Cerebellar cortex (tissue), 1 donor: Measurements from ENCODE around the gene SLC16A12.

Source experiments
- DNase-seq: peaks from one replicate; pipeline ENCODE4 v3.0.0-alpha.2; 2015; ENCODE audit warnings: low spot score

SLC16A12 gene, protein sequence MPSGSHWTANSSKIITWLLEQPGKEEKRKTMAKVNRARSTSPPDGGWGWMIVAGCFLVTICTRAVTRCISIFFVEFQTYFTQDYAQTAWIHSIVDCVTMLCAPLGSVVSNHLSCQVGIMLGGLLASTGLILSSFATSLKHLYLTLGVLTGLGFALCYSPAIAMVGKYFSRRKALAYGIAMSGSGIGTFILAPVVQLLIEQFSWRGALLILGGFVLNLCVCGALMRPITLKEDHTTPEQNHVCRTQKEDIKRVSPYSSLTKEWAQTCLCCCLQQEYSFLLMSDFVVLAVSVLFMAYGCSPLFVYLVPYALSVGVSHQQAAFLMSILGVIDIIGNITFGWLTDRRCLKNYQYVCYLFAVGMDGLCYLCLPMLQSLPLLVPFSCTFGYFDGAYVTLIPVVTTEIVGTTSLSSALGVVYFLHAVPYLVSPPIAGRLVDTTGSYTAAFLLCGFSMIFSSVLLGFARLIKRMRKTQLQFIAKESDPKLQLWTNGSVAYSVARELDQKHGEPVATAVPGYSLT

DNA sequence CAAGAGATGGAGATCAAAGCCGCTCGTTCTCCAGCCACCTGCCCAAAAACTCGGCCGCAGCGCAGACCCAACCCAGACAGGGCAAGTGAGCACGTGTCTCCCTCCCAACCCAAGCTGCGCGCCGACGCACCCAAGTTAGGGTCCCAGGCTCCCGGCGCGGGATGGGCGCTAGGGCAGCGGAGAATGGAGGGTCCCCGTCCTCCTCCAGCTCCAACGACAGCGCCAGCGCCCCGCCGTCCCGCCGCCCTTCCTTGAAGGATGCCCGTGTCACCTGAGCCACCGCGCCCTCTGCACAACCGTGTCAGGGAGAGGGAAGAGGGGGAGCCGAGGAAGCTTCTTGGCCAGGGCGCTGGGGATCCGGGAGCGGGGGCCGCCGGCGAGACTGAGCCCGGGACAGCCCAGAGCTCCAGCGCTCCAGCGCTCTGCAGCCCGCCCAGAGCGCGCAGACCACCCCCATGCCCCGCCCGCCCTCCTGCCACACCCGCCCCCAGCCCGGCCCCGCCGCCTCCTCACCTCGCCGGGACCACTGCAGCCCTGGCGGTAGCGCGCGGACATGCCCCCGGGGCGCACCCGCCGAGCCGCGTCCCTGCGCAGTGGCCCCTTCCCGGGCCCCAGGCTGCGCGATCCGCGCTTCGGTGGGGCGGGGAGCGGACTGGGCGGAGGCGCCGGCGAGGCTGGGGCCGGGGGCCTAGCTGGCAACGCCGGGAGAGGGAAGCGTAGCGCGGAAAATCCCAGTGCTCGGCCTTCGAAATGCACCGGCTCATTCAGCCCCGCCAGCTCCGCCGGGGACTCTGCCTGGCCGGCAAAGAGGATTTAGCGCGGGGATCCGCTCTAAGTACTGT, at the start of gene SLC16A12:
TSS of gene SLC16A12 (minus strand) at position 424 of the 842 bp plus-strand sequence. CDS start 73,016 bp downstream, outside the sequence.
- peak; percentile 6 for DNase-seq

GRCh38 chr10:89582022-89582421, 46.6 kb upstream of the SLC16A12 start:
- no peak for DNase-seq

DNA sequence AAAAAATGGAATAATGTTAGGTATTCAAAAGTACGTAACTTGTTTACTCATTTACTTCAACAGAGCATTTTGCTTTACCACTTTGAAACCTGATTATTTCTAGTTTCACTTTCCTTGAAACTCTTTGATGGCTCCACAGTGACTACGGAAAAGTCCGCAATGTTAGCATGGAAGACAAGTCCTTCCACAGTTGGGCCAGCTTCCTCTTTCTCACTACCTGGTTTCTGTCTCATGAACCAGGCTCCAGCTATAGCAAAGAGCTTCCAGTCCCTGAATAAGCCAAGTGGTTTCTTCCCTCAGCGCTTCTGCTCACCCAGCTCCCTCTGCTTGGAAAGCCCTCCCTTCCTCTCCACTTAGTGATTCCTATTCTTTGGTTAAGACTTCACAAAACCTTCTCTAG, 44.8 kb upstream of the SLC16A12 start:
- DNase-seq, result no peak

DNA sequence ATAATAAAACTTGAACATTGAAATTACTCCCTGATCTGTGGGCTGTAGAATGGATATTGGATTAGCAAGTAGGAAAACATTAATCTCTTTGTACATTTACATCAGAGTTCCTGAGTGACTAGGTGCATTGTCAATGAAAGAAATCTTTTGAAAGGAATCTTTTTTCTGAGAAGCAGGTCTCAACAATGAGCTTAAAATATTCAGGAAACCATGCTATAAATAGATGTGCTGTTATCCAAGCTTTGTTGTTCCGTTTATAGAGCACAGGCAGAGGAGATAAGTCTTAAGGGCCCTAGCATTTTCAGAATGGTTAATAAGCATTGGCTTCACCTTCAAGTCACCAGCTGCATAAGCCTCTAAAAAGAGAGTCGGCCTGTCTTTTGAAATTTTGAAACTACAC, 41.3 kb upstream of the SLC16A12 start:
- no peak for DNase-seq

- no peak for DNase-seq
Measured at GRCh38 chr10:89576022-89576421, 40.6 kb upstream of the SLC16A12 start.

GRCh38 chr10:89575031-89575430, 39.6 kb upstream of the SLC16A12 start:
- DNase-seq, result no peak

- no peak for DNase-seq
Measured at GRCh38 chr10:89574368-89574767, 39.0 kb upstream of the SLC16A12 start.

GRCh38 chr10:89567576-89568245, 32.3 kb upstream of the SLC16A12 start:
- no peak for DNase-seq

GRCh38 chr10:89566992-89567391, 31.6 kb upstream of the SLC16A12 start:
- DNase-seq, result no peak

DNA sequence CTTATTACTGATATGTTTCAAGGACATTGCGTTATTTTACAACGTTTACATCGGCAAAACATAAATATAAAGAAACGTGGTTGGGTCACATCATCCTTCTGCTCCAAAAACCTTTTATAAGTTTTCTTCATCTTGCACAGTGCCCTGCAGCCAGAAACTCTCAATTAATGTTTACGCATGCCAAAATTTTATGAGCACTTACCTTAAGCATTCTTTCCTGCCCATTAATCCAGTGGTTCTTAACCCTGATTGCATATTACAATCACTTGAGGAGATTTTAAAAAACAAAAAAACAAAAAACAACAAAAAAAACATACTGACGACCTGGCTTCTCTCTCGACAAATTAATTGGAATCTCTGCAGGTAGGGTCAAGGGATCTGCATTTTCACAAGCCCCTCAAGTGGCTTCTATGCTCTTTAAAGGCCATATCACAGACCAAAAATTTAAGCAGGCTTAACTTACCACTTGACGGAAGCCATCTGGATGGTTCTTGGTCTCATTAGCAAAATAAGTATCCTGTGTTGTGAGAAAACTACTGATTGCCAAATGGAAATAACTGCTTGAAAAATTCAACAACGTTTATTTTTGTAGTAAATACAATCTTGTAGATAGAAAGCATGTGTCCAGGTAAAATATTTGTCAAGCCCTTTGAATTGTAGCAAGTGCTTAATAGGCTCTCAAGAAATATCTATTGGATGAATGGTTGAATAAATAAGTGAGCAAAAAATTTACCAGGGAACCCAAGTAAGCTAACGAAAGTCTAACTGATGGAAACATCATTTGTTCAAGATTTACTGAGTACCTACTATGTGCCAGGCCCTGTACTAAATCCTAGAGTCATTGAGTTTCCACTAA, 30.9 kb upstream of the SLC16A12 start:
- no peak for DNase-seq

- DNase-seq, result no peak
Measured at GRCh38 chr10:89565180-89565579, 29.8 kb upstream of the SLC16A12 start.

DNA sequence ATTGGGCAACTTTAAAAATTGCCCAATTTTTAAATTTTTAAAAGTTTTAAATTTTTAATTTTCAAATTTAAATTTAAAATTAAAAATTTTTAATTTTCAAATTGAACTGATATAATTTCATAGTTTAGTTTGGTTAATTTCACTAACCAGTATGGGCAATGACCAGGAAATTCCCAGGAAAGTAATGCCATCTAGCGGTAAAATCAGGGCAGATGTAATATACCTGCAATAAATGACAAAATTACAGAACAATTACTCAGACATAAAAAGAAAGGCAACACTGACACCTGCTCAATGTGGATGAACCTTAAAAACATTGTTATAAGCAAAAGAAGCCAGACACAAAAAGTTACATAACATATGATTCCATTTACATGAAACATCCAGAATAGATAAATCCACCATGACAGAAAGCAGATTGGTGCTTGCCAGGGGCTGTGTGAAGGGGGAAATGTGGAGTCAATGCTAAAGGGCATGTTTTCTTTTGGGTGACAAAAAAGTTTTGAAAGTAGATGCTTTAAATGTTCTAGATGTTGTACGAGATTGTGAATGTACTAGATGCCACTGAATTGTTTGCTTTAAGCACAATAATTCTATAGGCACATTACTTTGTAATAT, 28.6 kb upstream of the SLC16A12 start:
- peak; percentile 68 for DNase-seq

GRCh38 chr10:89563311-89563710, 27.9 kb upstream of the SLC16A12 start:
- DNase-seq, result no peak

GRCh38 chr10:89556600-89556999, 21.2 kb upstream of the SLC16A12 start:
- no peak for DNase-seq

DNA sequence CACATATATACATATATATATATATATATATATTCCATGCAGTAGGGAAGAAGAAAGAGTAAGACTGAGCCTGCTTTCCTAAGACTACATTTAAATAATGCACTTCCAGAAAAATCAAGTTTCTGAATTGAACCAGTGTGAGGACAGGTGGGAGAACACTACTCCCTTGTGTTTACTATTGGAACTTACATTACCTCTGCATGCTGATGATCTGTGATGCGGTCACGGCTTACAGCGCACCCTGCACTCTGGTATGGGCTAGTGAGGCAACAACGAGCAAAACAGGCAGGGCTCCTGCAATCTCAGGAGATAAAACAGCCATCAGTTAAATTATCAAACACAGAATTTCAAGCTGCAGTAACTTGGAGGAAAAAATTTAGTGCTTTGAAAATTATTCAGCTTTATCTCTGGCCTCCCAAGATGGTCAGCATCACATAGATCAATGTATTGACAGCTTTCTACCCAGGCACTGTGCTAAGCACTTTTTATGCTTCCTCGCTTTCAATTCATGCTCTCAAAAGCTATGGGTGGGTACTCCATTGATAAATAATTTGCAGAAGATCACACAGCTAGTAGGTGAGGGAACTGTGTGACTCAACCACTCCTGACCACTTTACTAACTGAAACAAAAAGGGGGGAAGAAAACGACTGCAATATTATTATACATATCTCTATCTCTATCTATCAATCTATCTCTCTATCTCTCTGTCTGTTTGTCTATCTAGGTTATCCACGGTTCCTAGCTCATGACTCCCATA, 20.5 kb upstream of the SLC16A12 start:
- no peak for DNase-seq

DNA sequence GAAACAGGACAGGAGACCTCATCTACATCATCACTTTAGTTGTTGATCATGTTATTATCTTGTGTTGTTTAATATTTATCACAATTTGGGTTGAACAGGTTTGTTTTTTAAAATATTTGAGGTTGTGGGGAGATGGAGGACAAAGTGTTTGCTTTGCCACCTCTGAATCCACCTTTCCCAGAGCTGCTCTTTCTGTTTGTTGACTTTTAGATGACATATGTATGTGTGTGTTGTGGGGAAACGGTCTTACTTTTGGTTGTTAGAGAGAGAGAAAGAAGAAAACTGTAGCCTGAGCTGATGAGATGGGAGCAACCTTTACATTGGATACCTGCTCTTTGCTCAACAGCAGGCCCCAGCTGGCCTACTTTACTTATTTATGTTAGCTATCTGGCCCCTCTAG, 19.0 kb upstream of the SLC16A12 start:
- no peak for DNase-seq

GRCh38 chr10:89553064-89553734, 17.8 kb upstream of the SLC16A12 start:
- no peak for DNase-seq

GRCh38 chr10:89552213-89552612, 16.8 kb upstream of the SLC16A12 start:
- no peak for DNase-seq

DNA sequence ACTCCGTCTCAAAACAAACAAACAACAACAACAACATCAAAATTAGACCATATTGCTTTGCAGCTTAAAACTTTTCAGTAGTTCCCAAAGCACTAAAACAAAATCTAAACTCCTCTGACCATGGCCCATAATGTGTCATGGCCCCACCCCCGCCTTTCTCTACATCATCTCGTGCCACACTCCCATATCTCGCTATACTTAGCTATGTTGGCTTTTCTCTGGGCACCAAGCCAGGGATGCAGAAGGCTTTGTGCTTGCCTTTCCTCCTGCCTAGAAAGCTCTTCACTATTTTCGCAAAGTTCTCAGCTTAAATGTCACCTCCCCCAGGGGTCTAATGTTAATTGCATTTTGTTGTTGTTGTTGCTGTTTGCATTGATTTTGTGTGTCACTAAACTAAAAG, 15.1 kb upstream of the SLC16A12 start:
- no peak for DNase-seq

- DNase-seq, result no peak
Measured at GRCh38 chr10:89549510-89549909, 14.1 kb upstream of the SLC16A12 start.
